Activated CD4-positive, alpha-beta T cell treated with anti-CD3 and anti-CD28 coated beads, Interleukin-2, amount 10 ng/mL, durations not matched to agents 24 days and 14 days (primary cell): ENCODE data around the gene MAGI1. TPM values are rescaled to one million over a fixed set of nuclear protein-coding genes. Genes with fewer than 3 reads are reported as not detected.

ENCODE experiments used
- DNase-seq: peaks from one replicate; pipeline ENCODE4 v3.0.0; 2022
- H3K27ac Mint-ChIP-seq: one replicate; pipeline ENCODE4 v1.8.0; 2022; ENCODE audit warnings: mild to moderate bottlenecking, mixed read lengths
- H3K27me3 Mint-ChIP-seq: one replicate; pipeline ENCODE4 v1.8.0; 2022; ENCODE audit warnings: mixed read lengths
- H3K36me3 Mint-ChIP-seq: one replicate; pipeline ENCODE4 v1.8.0; 2022; ENCODE audit warnings: low read depth, mild to moderate bottlenecking, mixed read lengths
- H3K4me1 Mint-ChIP-seq: one replicate; pipeline ENCODE4 v1.8.0; 2021; ENCODE audit warnings: mixed read lengths
- H3K4me3 Mint-ChIP-seq: one replicate; pipeline ENCODE4 v1.8.0; 2022; ENCODE audit warnings: mild to moderate bottlenecking, moderate library complexity, mixed read lengths
- H3K9me3 Mint-ChIP-seq: one replicate; pipeline ENCODE4 v1.8.0; 2021; ENCODE audit warnings: mixed read lengths
- intact Hi-C: fragments of 100-400 bp; cut with micrococcal nuclease; formaldehyde crosslinking; loops from one replicate; pipeline ENCODE4 v1.15.1; 2023
- total RNA-seq: library from RNA; stranded (reverse); gene quantifications from 2 replicates; pipeline ENCODE4 v1.2.3, GENCODE V29; 2022

The MAGI1 gene
- total RNA-seq, 1 donor from 2014 or later: 2.0 TPM

DNA sequence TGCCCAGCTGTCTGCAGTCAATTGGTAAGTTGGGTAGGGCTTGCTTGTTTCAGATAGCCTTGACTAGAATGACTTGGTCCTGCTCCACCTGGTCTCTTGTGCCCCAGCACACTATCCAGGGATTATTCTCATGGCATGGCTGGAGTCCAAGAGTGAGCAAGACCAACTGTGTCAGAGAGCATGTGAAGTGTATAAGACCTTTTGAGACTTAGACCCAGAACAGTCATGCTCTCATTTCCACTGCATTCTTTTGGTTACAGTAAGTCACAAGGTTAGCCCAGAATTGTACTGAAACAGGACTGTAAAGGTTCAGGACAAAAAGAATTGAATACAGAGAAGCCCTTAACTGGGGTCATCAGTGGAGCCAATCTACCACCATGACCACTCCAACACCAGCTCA lies 700.1 kb downstream of the MAGI1 start:
- DNase-seq: no peak
- intact Hi-C loops: no loop called here
- Mint-ChIP-seq H3K4me1 (no peaks in the 10 kb centered on the region), H3K4me3 (no peak overlapping the region), H3K27ac (no peak overlapping the region), H3K36me3 (no peaks in the 10 kb centered on the region), H3K27me3 (no peaks in the 10 kb centered on the region), H3K9me3 (peaks cover 10% of the 10 kb centered on the region)

GRCh38 chr3:65335587-65335986 lies 703.1 kb downstream of the MAGI1 start:
- Mint-ChIP-seq H3K4me1 (no peaks in the 10 kb centered on the region), H3K36me3 (no peaks in the 10 kb centered on the region), H3K9me3 (peaks cover 10% of the 10 kb centered on the region), H3K4me3 (no peak overlapping the region), H3K27me3 (no peaks in the 10 kb centered on the region), H3K27ac (no peak overlapping the region)
- intact Hi-C loops: no loop called here
- no peak for DNase-seq

DNA sequence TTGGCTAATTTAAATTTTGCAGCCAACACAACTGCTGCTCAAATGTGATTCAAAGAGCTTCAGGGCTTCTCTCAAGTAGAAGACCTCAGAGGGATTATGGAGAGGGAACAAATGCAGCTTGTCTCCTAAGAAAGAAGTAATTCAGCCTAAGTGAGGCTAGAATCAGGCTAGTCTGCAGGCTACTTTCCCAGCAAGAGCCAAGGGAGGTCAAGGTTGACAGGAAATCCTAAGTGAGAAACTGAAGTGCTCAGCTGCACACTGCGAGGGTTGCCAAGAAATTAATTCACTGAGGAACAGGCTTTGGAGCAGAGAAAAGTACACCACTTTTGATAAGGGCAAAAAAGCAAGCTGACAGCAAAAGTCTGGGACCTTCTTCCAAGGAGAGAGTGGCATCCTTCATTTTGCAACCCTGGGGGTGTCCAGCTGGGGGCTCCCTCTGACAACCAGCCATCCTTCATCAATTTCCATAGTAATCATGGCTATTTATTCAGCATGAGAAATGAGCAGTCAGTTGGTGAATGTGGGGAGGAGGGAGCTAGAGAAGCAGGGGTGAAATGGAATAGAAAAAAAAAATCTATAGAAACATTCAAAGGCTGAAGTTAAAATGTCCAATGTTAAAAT lies 704.6 kb downstream of the MAGI1 start:
- no peaks in the 10 kb centered on the region for H3K27me3 Mint-ChIP-seq
- H3K4me1 Mint-ChIP-seq: no peaks in the 10 kb centered on the region
- peaks cover 10% of the 10 kb centered on the region for H3K9me3 Mint-ChIP-seq
- intact Hi-C loops: no loop called here
- no peak for DNase-seq
- H3K27ac Mint-ChIP-seq: no peak overlapping the region
- H3K4me3 Mint-ChIP-seq: no peak overlapping the region
- no peaks in the 10 kb centered on the region for H3K36me3 Mint-ChIP-seq

DNA sequence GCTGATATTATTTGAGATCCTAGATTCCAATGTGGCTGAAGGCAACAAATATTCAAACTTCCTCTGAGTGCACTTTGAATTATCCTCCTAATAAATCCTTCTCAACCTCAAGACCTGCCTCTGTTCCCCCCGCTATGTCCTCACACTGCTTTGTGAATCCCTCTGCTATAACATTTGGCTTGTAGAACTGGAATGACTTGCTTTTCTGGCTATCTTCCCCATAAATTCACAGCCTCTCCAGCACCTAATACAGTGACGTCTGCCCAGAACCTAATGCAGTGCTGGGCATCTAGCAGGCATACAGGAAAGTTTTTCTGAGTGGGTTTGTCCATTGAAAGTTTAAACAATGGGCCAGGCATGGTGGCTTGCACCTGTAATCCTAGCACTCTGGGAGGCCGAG lies 707.0 kb downstream of the MAGI1 start:
- no peaks in the 10 kb centered on the region for H3K4me1 Mint-ChIP-seq
- DNase-seq: no peak
- no peak overlapping the region for H3K4me3 Mint-ChIP-seq
- no peaks in the 10 kb centered on the region for H3K36me3 Mint-ChIP-seq
- no peak overlapping the region for H3K27ac Mint-ChIP-seq
- intact Hi-C loops: no loop called here
- peaks cover 10% of the 10 kb centered on the region for H3K9me3 Mint-ChIP-seq
- H3K27me3 Mint-ChIP-seq: no peaks in the 10 kb centered on the region

GRCh38 chr3:65330072-65330471 lies 708.6 kb downstream of the MAGI1 start:
- no peak for DNase-seq
- Mint-ChIP-seq H3K36me3 (no peaks in the 10 kb centered on the region), H3K27me3 (no peaks in the 10 kb centered on the region), H3K4me3 (no peak overlapping the region), H3K4me1 (no peaks in the 10 kb centered on the region), H3K9me3 (no peaks in the 10 kb centered on the region), H3K27ac (no peak overlapping the region)
- intact Hi-C loops: no loop called here

GRCh38 chr3:65328148-65328547 lies 710.6 kb downstream of the MAGI1 start:
- Mint-ChIP-seq H3K27me3 (no peaks in the 10 kb centered on the region), H3K36me3 (no peaks in the 10 kb centered on the region), H3K27ac (no peak overlapping the region), H3K4me3 (no peak overlapping the region), H3K4me1 (no peaks in the 10 kb centered on the region), H3K9me3 (no peaks in the 10 kb centered on the region)
- no peak for DNase-seq
- intact Hi-C loops: no loop called here

DNA sequence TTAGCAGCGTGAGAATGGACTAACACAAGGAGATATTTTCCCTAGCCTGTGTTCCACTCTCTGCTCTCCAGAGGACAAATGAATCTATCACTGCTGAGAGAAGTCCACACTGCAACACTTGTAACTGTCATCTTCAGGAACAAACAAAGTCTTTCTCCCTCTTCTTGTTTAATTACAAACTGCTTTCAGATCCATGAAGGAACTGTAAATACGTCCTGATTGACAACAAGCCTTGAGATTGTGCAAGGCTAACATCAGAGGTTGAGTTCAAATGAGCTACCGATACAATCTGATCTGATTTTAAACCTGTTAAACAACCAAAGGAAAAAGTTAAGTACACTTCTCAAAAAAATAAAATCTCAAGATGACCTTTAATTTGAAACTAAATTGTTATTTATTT lies 712.1 kb downstream of the MAGI1 start:
- no peaks in the 10 kb centered on the region for H3K27me3 Mint-ChIP-seq

DNA sequence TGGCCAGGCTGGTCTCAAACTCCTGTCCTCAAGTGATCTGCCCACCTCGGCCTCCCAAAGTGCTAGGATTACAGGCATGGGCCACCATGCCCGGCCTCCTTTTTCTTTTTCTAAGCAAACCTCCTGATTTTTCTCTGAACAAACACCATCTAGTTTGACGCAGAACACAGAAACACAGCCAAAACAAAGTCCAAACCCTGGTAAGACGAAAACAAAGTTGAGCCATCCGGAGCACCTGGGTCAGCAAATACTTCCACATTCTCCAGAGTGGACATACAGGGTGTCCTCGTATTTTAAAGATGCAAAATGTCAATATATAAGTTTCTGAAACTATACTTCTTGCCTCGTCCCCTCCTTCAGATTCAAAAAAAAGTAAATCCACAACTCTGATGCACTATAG lies 715.8 kb downstream of the MAGI1 start:
- H3K4me3 Mint-ChIP-seq: no peak overlapping the region
- no peaks in the 10 kb centered on the region for H3K4me1 Mint-ChIP-seq
- intact Hi-C loops: no loop called here
- H3K27me3 Mint-ChIP-seq: no peaks in the 10 kb centered on the region
- DNase-seq: no peak
- no peak overlapping the region for H3K27ac Mint-ChIP-seq
- no peaks in the 10 kb centered on the region for H3K36me3 Mint-ChIP-seq
- H3K9me3 Mint-ChIP-seq: peaks cover 3% of the 10 kb centered on the region

More for the DNA sequence above, 712.1 kb downstream of the MAGI1 start:
- no peak for DNase-seq
- Mint-ChIP-seq H3K9me3 (no peaks in the 10 kb centered on the region), H3K36me3 (no peaks in the 10 kb centered on the region), H3K27ac (no peak overlapping the region), H3K4me1 (no peaks in the 10 kb centered on the region), H3K4me3 (no peak overlapping the region)
- intact Hi-C loops: no loop called here

DNA sequence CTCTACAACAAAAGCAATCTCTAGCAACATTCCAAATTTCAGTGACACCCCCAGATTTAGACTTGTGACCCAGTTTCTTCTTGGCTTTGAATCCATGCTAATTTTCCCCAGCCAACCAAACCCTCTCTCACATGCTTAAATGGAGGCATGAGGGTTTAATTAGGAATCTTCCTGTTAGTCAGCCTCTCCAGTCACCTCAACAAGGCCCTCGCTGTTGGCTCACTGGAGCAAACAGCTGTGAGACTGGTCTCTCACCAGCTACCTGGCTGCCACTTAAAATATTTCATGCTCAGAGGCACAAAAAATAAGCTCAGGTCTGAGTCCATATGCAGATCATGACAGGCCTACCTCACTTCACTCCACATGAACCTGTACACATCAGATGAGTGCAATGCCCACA lies 720.5 kb downstream of the MAGI1 start:
- H3K27me3 Mint-ChIP-seq: no peaks in the 10 kb centered on the region
- peaks cover 13% of the 10 kb centered on the region for H3K9me3 Mint-ChIP-seq
- H3K27ac Mint-ChIP-seq: no peak overlapping the region
- no peak overlapping the region for H3K4me3 Mint-ChIP-seq
- DNase-seq: no peak
- no peaks in the 10 kb centered on the region for H3K4me1 Mint-ChIP-seq
- H3K36me3 Mint-ChIP-seq: no peaks in the 10 kb centered on the region
- intact Hi-C loops: no loop called here

DNA sequence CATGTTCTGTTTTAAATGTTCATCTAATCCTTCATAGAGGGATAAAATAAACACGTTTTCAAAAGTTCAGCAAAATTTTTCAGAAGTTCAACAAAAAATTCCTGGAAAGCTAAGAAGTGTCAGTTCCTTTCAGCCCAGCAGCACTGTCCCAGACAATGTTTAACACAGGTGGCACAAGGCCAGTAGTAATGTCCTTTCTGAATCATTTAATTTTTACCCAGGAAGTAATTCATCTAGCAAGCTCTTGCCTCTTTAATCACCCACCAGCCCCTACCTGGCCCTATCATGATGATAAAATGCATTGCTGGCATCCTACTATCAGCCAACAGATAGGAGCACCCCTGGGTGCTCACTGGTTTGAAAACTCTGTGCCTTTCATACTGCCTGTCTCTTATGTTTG lies 723.8 kb downstream of the MAGI1 start:
- intact Hi-C loops: no loop called here
- H3K27me3 Mint-ChIP-seq: no peaks in the 10 kb centered on the region
- DNase-seq: no peak
- no peaks in the 10 kb centered on the region for H3K36me3 Mint-ChIP-seq
- peaks cover 13% of the 10 kb centered on the region for H3K9me3 Mint-ChIP-seq
- no peaks in the 10 kb centered on the region for H3K4me1 Mint-ChIP-seq
- H3K27ac Mint-ChIP-seq: no peak overlapping the region
- H3K4me3 Mint-ChIP-seq: no peak overlapping the region

GRCh38 chr3:65314269-65314668 lies 724.4 kb downstream of the MAGI1 start:
- intact Hi-C loops: no loop called here
- Mint-ChIP-seq H3K27ac (no peak overlapping the region), H3K4me1 (no peaks in the 10 kb centered on the region), H3K27me3 (no peaks in the 10 kb centered on the region), H3K4me3 (no peak overlapping the region), H3K36me3 (no peaks in the 10 kb centered on the region), H3K9me3 (peaks cover 13% of the 10 kb centered on the region)
- DNase-seq: no peak

- no peak for DNase-seq
- Mint-ChIP-seq H3K4me3 (no peak overlapping the region), H3K9me3 (peaks cover 13% of the 10 kb centered on the region), H3K27ac (no peak overlapping the region), H3K36me3 (no peaks in the 10 kb centered on the region), H3K4me1 (no peaks in the 10 kb centered on the region), H3K27me3 (no peaks in the 10 kb centered on the region)
- intact Hi-C loops: no loop called here
These were observed 725.1 kb downstream of the MAGI1 start for GRCh38 chr3:65313666-65314065.

- H3K27me3 Mint-ChIP-seq: no peaks in the 10 kb centered on the region
- no peak overlapping the region for H3K4me3 Mint-ChIP-seq
- H3K27ac Mint-ChIP-seq: no peak overlapping the region
- no peak for DNase-seq
- H3K4me1 Mint-ChIP-seq: no peaks in the 10 kb centered on the region
- no peaks in the 10 kb centered on the region for H3K36me3 Mint-ChIP-seq
- intact Hi-C loops: no loop called here
- no peaks in the 10 kb centered on the region for H3K9me3 Mint-ChIP-seq
These were observed 732.9 kb downstream of the MAGI1 start for GRCh38 chr3:65305836-65306235.
